ENCODE measurements around the gene GTPBP2. TPM values are rescaled to one million over a fixed set of nuclear protein-coding genes. Genes with fewer than 3 reads are reported as not detected.

The GTPBP2 gene
- total and polyA plus RNA-seq, 2 of the 8 experiments (the other 6 are each of a cell fraction or from before 2014, with no cell fraction given) = 58.3 to 86.1 TPM

GRCh38 chr6:43606019-43606418 lies 23.0 kb downstream of the GTPBP2 start:
- Histone ChIP-seq H3K4me3 (ENCODE audit: extremely low read depth in 1 of 4, insufficient read depth in 2 of 4, low read depth in 3 of 4, low read length in 4 of 4) (no peak overlapping the region), H2BK12ac (ENCODE audit: low read depth, low read length) (no peak overlapping the region), H3K23me2 (ENCODE audit: low read depth, low read length) (no peaks in the 10 kb centered on the region), H2BK5ac (ENCODE audit: low read depth, low read length) (no peak overlapping the region), H3K56ac (replicated peaks; ENCODE audit: insufficient read length, low read depth, low read length) (no peak overlapping the region), H3K4me2 (ENCODE audit: insufficient read depth in 1 of 2, low read depth in 2 of 2, low read length in 2 of 2) (no peak overlapping the region), H3K23ac (ENCODE audit: insufficient read length) (no peak overlapping the region), H3K9ac (replicated peaks in 1 of 4; ENCODE audit: extremely low read depth in 1 of 4, low read depth in 3 of 4, low read length in 3 of 4) (no peak overlapping the region), H2BK20ac (ENCODE audit: low read length) (no peak overlapping the region), H3K79me2 (ENCODE audit: control insufficient read depth in 1 of 2, insufficient read depth in 2 of 2, low read length in 2 of 2) (no peaks in the 10 kb centered on the region), H3K9me3 (ENCODE audit: insufficient read depth in 2 of 2, low read depth in 1 of 2, low read length in 1 of 2) (no peaks in the 10 kb centered on the region), H3K27me3 (replicated peaks in 1 of 4; ENCODE audit: control insufficient read depth in 3 of 4, extremely low read depth in 1 of 4, insufficient read depth in 3 of 4, low read length in 3 of 4) (no peaks in the 10 kb centered on the region), H3K18ac (ENCODE audit: extremely low read depth, low read length) (no peak overlapping the region), H2AK5ac (ENCODE audit: low read depth, low read length) (no peak overlapping the region), H3K27ac (ENCODE audit: low read depth, low read length) (no peak overlapping the region), H4K91ac (replicated peaks; ENCODE audit: insufficient read length, low read length) (no peak overlapping the region), H3K4ac (replicated peaks; ENCODE audit: insufficient read length, low read depth, low read length) (no peak overlapping the region), H3K14ac (ENCODE audit: insufficient read length) (no peak overlapping the region), H3K36me3 (ENCODE audit: control insufficient read depth in 2 of 4, insufficient read depth in 4 of 4, low read length in 3 of 4) (peaks cover 2 to 9% (median 4%) of the 10 kb centered on the region in 4 experiments; a peak in 4 of 8 replicates), H4K8ac (ENCODE audit: extremely low read depth, insufficient read depth, low read length) (no peak overlapping the region), H2BK15ac (ENCODE audit: low read length) (no peak overlapping the region), H4K5ac (ENCODE audit: insufficient read length, low read depth, low read length) (no peak overlapping the region), H4K20me1 (replicated peaks in 1 of 2; ENCODE audit: control insufficient read depth in 1 of 2, insufficient read depth in 2 of 2, low read length in 2 of 2) (peaks cover 0 to 1% of the 10 kb centered on the region in 2 experiments), H2BK120ac (replicated peaks; ENCODE audit: low read depth, low read length) (no peak overlapping the region), H2AFZ (ENCODE audit: low read length) (no peak overlapping the region), H3K4me1 (replicated peaks in 1 of 4; ENCODE audit: control insufficient read depth in 3 of 4, insufficient read depth in 4 of 4, low read length in 3 of 4) (no peaks in the 10 kb centered on the region), H3K79me1 (ENCODE audit: low read depth, low read length) (no peaks in the 10 kb centered on the region)
- ChIA-PET CTCF (ENCODE audit: partially characterized antibody) (interaction anchor here (1.1 to 3.6 kb wide), 3 partner anchors 12 to 494 kb away, joined by 3 to 22 read pairs (median 3); no protein-coding TSS in a partner anchor), POLR2A (ENCODE audit: partially characterized antibody) (interaction anchor here (0.6 to 1.2 kb wide), 3 partner anchors 10 to 22 kb away, joined by 3 read pairs; no protein-coding TSS in a partner anchor)
- 91% methylated on average over 2 of the region's 2 CpGs; no CpG with 5 or more reads in 1 of the 2 experiments for WGBS, 2 experiments (ENCODE audit: extremely low coverage in 1 of 2, insufficient coverage in 1 of 2, insufficient read length in 1 of 2, insufficient replicate concordance in 2 of 2, low coverage in 1 of 2, low lambda C conversion rate in 2 of 2, missing lambda C conversion rate in 1 of 2)
- no peak for DNase-seq (ENCODE audit: low read depth in 1 of 2, low spot score in 2 of 2)
- FAIRE-seq = no peak
- TF ChIP-seq BACH1 (IDR thresholded peaks at IDR 0.05; ENCODE audit: low read length) = no peak
- TF ChIP-seq SIX5 (IDR thresholded peaks at IDR 0.05; ENCODE audit: low read depth, low read length) = no peak
- TF ChIP-seq GTF2F1 (IDR thresholded peaks at IDR 0.05; ENCODE audit: borderline replicate concordance, low read depth, low read length) = no peak
- TF ChIP-seq SAP30 (IDR thresholded peaks at IDR 0.05; ENCODE audit: insufficient read depth, insufficient replicate concordance, low read length) = no peak
- no peak for TF ChIP-seq YY1 (IDR thresholded peaks at IDR 0.05; ENCODE audit: low read depth, low read length)
- no peak for TF ChIP-seq JUN (IDR thresholded peaks at IDR 0.05; ENCODE audit: low read depth, low read length)
- TF ChIP-seq CBX5 (IDR thresholded peaks at IDR 0.05; ENCODE audit: low read depth, low read length) = no peak
- no peak for TF ChIP-seq CHD2 (IDR thresholded peaks at IDR 0.05; ENCODE audit: low read length)
- no peak for TF ChIP-seq SP2 (IDR thresholded peaks at IDR 0.05; ENCODE audit: low read length)
- TF ChIP-seq HDAC6 (IDR thresholded peaks at IDR 0.05; ENCODE audit: low read depth, low read length) = no peak
- no peak for TF ChIP-seq ASH2L (IDR thresholded peaks at IDR 0.05; ENCODE audit: low read length)
- TF ChIP-seq RXRA (IDR thresholded peaks at IDR 0.05; ENCODE audit: insufficient read depth, low read depth, low read length) = no peak
- TF ChIP-seq ATF3 (IDR thresholded peaks at IDR 0.05; ENCODE audit: insufficient read depth, low read depth, low read length) = no peak
- no peak for TF ChIP-seq SP1 (IDR thresholded peaks at IDR 0.05; ENCODE audit: low read depth, low read length)
- no peak for TF ChIP-seq POLR2AphosphoS5 (IDR thresholded peaks at IDR 0.05; ENCODE audit: low read depth, low read length)
